DMS 273 treated with DMSO at 0.1 percent for 48 hours (cell line): ENCODE data around the gene NEK8.
"Not testable (repeated sequence)": the region's sequence is repeated elsewhere in the genome, so short reads cannot be mapped to it uniquely, and the experiment has no call there.

Experiments
- DNase-seq: peaks from one replicate; lab custom pipeline; 2025; lab: John Stamatoyannopoulos, UW

The NEK8 gene

GRCh38 chr17:28763804-28764266 lies 35.2 kb downstream of the NEK8 start:
- no peak for DNase-seq

DNA sequence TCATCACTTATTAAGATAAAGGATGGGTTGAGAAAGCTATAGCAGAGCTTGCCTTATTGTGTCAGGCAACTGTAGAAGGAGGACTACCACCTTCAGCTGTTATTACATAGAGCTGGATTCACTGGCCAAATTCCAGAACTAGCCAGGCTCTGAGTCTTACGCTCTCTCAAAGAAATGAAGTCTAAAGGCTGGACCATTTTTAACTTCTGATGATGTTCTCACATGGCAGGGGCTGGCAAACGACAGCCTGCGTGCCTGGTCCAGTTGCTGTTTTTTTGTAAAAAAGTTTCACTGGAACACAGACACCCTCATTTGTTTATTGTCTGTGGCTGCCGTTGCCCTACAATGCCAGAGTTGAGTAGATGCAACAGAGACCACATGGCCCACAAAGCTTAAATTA lies 36.5 kb downstream of the NEK8 start:
- DNase-seq, result no peak

GRCh38 chr17:28773736-28774135 lies 45.1 kb downstream of the NEK8 start:
- no peak for DNase-seq

DNA sequence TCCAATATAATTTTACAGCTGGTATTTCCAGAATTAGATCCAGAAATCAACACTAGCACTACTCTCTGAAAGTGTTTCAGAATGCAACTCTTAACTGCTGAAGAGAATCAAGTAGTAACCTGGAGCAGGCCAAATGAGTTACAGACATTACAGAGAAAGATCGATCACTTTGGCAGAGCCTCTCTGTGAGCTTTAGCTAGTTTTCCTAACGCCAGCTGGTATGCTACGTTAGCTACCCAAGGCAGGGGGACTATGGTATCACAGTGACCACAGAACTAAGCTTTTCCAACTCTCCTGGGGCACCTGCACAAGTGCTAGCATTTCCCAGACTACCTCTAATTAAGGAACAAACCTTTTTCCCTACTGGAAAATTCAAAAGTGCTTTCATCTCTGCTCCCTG lies 45.6 kb downstream of the NEK8 start:
- DNase-seq, result no peak

DNA sequence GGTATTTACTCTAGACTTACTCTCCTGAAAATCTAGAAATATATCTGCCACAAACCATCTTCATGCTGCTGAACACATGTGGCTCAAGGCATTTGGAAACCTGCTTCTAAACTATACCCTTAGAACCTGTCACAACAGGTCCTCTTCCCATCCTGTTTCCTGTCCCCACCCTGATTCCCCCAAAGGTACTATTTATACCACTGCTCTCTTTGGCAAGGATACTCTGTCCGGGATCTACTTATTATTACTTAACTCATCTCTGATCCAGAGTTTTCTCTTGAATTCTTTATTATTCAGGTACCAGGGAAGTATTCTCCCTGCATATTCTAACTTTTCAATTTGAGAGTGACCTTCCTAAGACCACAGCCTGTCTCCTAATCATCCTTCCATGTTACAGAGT lies 48.6 kb downstream of the NEK8 start:
- no peak for DNase-seq

DNA sequence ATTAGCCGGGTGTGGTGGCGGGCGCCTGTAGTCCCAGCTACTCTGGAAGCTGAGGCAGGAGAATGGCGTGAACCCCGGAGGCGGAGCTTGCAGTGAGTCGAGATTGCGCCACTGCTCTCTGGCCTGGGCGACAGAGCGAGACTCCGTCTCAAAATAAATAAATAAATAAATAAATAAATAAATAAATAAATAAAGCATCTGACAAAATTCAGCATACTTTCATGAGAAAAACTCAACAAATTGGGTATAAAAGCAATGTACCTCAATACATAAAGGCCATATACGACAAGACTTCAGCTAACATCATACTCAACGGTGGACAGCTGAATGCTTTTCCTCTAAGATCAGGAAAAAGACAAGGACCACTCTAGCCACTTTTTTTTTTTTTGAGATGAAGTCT lies 51.0 kb downstream of the NEK8 start:
- DNase-seq, result not testable (repeated sequence)

DNA sequence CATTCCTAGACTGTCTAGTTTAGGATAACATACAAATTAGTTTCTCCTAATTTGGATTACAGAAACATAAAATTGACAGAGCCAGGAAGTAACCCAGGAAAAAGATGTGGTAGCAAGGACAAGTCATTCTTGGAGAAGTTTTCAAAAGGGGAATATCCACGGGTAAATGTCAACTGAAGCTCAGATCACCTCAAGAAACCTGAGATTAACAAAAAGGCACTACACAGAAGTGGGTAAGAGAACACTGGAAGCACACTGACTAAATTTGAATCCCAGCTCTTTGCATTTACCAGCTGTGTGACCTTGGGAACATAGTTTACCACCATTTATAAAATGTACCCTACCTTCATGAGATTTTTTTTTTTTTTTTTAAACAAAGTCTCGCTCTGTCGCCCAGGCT lies 54.6 kb downstream of the NEK8 start:
- no peak for DNase-seq

GRCh38 chr17:28788100-28788499 lies 59.5 kb downstream of the NEK8 start:
- no peak for DNase-seq
